Karpas-422 (cell line): ENCODE results near the gene FAM9B. TPM values are rescaled to one million over a fixed set of nuclear protein-coding genes. Genes with fewer than 3 reads are reported as not detected.
"Not testable (repeated sequence)": the region's sequence is repeated elsewhere in the genome, so short reads cannot be mapped to it uniquely, and the experiment has no call there.

ENCODE experiments used
- DNase-seq: peaks from one replicate; pipeline ENCODE4 v3.0.0-alpha.2; 2015
- H2AFZ ChIP-seq: fragments of 200-600 bp; sonication (generic); 2 replicates; pipeline ENCODE4 v1.6.1; 2014; ENCODE audit warnings: antibody characterized with exemption, low read length, mixed read lengths
- H3K27ac ChIP-seq: fragments of 200-600 bp; sonication (generic); 2 replicates; pipeline ENCODE4 v1.5.1; 2014; ENCODE audit warnings: mild to moderate bottlenecking, low read length, moderate library complexity
- H3K27me3 ChIP-seq: fragments of 200-600 bp; sonication (generic); 2 replicates; pipeline ENCODE4 v1.6.1; 2014; ENCODE audit warnings: low read length, mixed read lengths
- H3K36me3 ChIP-seq: fragments of 200-600 bp; sonication (generic); 2 replicates; pipeline ENCODE4 v1.6.1; 2014; ENCODE audit warnings: low read length, mixed read lengths; ENCODE audit not compliant: insufficient read depth
- H3K4me1 ChIP-seq: fragments of 200-600 bp; sonication (generic); 2 replicates; pipeline ENCODE4 v1.6.1; 2014; ENCODE audit warnings: mild to moderate bottlenecking, low read length, mixed read lengths
- H3K4me2 ChIP-seq: fragments of 200-600 bp; sonication (generic); 2 replicates; pipeline ENCODE4 v1.6.1; 2014; ENCODE audit warnings: low read length, low read depth, mild to moderate bottlenecking; ENCODE audit not compliant: poor library complexity, severe bottlenecking
- H3K4me3 ChIP-seq: fragments of 200-600 bp; sonication (generic); 2 replicates; pipeline ENCODE4 v1.5.1; 2014; ENCODE audit warnings: mild to moderate bottlenecking, antibody characterized with exemption, low read length, mixed read lengths
- H3K79me2 ChIP-seq: fragments of 200-600 bp; sonication (generic); 2 replicates; pipeline ENCODE4 v1.6.1; 2014; ENCODE audit warnings: mild to moderate bottlenecking, low read length, mixed read lengths
- H3K9ac ChIP-seq: fragments of 200-600 bp; sonication (generic); 2 replicates; pipeline ENCODE4 v1.6.0; 2014; ENCODE audit warnings: low read length
- H3K9me2 ChIP-seq: fragments of 200-600 bp; sonication (generic), shearing (Covaris generic); replicated peaks from 2 replicates; pipeline ENCODE4 v1.6.0; 2014; ENCODE audit warnings: mild to moderate bottlenecking, low read length, moderate library complexity; ENCODE audit not compliant: insufficient read depth
- H3K9me3 ChIP-seq: fragments of 300-700, 200-600 bp; sonication (generic); 2 replicates; pipeline ENCODE4 v1.6.1; 2014; ENCODE audit warnings: low read length, mixed read lengths
- H4K20me1 ChIP-seq: fragments of 200-600 bp; sonication (generic); 2 replicates; pipeline ENCODE4 v1.6.1; 2014; ENCODE audit warnings: mild to moderate bottlenecking, antibody characterized with exemption, low read length, low read depth; ENCODE audit not compliant: insufficient read depth
- total RNA-seq: library from RNA; depleted of rRNA; stranded (reverse); fragments of >200 nt; shearing (Covaris generic); gene quantifications from 2 replicates; pipeline ENCODE4 v1.2.3, GENCODE V29; 2014; ENCODE audit warnings: low replicate concordance

Gene FAM9B
- total RNA-seq, 1 experiment from 2014 or later = not detected

DNA sequence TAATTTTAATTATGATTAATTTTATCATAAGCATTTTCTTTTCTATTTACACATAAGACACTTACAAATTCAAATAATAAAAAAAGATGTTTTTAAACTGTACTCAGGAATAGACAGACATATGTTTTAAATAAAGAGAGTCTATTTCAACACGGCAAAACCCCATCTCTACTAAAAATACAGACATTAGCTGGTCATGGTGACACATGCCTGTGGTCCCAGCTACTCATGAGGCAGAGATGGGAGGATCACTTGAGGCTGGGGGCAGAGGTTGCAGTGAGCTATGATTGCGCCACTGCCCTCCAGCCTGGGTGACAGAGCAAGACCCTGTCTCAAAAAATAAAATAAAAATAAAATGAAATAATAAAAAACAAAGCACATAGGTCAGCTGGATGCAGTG, 14.8 kb downstream of the FAM9B start:
- Histone ChIP-seq H3K9me3 (no peaks in the 10 kb centered on the region), H4K20me1 (no peaks in the 10 kb centered on the region), H3K27ac (no peak overlapping the region), H3K4me3 (no peak overlapping the region), H3K27me3 (no peaks in the 10 kb centered on the region), H3K79me2 (no peaks in the 10 kb centered on the region), H2AFZ (no peak overlapping the region), H3K36me3 (no peaks in the 10 kb centered on the region), H3K9me2 (no peaks in the 10 kb centered on the region), H3K4me1 (no peaks in the 10 kb centered on the region), H3K4me2 (no peak overlapping the region), H3K9ac (no peak overlapping the region)
- no peak for DNase-seq

DNA sequence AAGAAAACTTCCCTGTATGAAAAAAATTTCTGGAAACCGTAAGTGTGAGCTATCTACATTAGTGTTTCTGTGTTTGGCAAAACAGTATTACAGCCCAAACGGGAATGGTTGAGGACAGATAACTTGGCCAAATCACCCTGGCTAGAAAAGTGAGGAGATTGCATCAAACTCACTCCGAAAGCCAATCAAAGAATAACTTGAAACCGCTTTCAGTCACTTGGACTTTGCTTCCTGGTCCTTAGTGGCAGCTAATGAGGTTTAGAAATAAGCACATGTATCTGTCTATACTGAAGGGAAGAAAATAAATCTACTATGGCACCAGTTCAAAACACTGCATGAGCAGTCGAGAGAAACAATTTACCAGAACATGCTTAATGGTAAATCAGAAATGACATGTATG, 15.6 kb downstream of the FAM9B start:
- not testable (repeated sequence) for H3K79me2 ChIP-seq, H3K4me3 ChIP-seq, H3K4me1 ChIP-seq, H3K27me3 ChIP-seq, H3K36me3 ChIP-seq, H3K27ac ChIP-seq, H2AFZ ChIP-seq, H3K9me3 ChIP-seq, H3K4me2 ChIP-seq, H4K20me1 ChIP-seq, H3K9me2 ChIP-seq, DNase-seq, H3K9ac ChIP-seq

DNA sequence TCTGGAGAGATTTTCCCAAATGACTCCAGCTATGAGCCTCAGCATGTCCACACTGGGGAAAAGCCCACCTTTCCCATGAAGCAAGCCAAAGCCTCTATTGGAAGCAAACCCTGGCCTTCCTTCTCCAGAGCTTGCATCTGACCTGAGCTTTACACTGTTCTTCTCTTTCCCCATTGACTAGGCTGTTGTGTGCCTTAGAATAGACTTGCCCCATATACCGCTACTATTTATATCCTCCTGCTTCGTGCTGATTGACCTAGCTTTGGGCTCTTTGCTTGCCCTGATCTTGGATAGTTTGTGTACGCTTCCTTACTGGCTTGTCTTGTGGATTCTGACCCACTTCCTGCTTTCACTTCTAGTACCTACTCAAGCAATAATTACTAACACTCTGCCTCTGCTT, 30.9 kb downstream of the FAM9B start:
- Histone ChIP-seq H2AFZ (no peak overlapping the region), H4K20me1 (no peaks in the 10 kb centered on the region), H3K9me3 (no peaks in the 10 kb centered on the region), H3K27me3 (no peaks in the 10 kb centered on the region), H3K9me2 (no peaks in the 10 kb centered on the region), H3K27ac (no peak overlapping the region), H3K79me2 (no peaks in the 10 kb centered on the region), H3K36me3 (no peaks in the 10 kb centered on the region), H3K4me3 (no peak overlapping the region), H3K4me2 (no peak overlapping the region), H3K9ac (no peak overlapping the region), H3K4me1 (no peaks in the 10 kb centered on the region)
- DNase-seq = no peak

DNA sequence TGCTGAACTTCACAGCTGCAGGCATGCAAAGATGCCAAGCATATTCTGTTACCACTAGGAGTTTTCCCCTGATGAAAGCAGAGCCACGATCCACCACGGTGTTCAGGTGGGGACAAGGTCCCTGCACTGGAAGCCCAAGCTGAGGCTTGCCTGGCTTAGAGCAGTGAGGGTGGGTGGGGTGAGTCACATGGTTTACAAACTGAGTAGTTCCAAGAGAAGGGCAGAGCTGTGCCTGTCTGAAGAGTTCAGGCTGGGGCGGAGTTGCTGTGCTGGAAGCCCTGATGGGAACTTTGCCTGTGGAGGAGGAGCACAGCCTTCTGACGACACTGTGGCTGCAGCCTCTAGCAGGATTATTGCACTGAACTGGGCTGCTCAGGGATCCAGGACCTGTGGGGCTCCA, 45.5 kb downstream of the FAM9B start:
- no peak for DNase-seq
- no peaks in the 10 kb centered on the region for H3K9me2 ChIP-seq
- H4K20me1 ChIP-seq = no peaks in the 10 kb centered on the region
- no peaks in the 10 kb centered on the region for H3K36me3 ChIP-seq
- H3K4me3 ChIP-seq = no peak overlapping the region
- no peaks in the 10 kb centered on the region for H3K79me2 ChIP-seq
- no peak overlapping the region for H2AFZ ChIP-seq
- H3K4me1 ChIP-seq = no peaks in the 10 kb centered on the region
- H3K4me2 ChIP-seq = no peak overlapping the region
- H3K27me3 ChIP-seq = no peaks in the 10 kb centered on the region
- H3K9ac ChIP-seq = no peak overlapping the region
- no peak overlapping the region for H3K27ac ChIP-seq
- H3K9me3 ChIP-seq = no peaks in the 10 kb centered on the region

DNA sequence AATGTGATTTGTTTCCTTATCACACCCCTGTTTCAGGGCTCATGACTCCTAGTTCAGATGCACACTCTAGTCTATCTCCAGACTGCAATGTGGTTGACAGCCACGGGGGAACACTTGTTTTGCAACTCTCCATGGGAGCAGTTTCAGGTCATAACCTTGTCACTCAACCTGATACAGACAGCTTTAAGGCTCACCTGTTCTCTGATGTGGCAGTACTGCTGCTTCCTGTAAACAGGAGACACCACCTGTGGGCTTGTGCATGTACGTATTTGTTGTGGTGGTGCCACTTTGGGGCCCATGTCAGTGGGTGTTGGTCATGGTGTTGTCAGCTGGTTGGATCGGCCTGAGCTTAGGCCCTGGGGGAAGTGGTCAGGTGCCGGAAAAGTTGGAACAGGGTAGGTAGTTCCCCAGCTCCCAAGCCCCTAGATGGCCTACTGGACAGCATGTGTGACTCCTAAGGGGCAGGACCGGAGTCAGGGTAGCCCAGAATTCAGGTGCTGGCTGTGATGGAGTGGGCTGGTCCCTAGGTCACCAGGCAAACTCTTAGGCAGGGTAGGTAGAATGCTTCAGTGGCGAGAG, 46.2 kb downstream of the FAM9B start:
- no peaks in the 10 kb centered on the region for H3K79me2 ChIP-seq
- H3K27ac ChIP-seq = no peak overlapping the region
- no peaks in the 10 kb centered on the region for H3K27me3 ChIP-seq
- H4K20me1 ChIP-seq = no peaks in the 10 kb centered on the region
- H3K9me3 ChIP-seq = no peaks in the 10 kb centered on the region
- H3K9ac ChIP-seq = no peak overlapping the region
- H3K4me1 ChIP-seq = no peaks in the 10 kb centered on the region
- no peaks in the 10 kb centered on the region for H3K36me3 ChIP-seq
- no peaks in the 10 kb centered on the region for H3K9me2 ChIP-seq
- no peak for DNase-seq
- no peak overlapping the region for H3K4me2 ChIP-seq
- H3K4me3 ChIP-seq = no peak overlapping the region
- H2AFZ ChIP-seq = no peak overlapping the region

DNA sequence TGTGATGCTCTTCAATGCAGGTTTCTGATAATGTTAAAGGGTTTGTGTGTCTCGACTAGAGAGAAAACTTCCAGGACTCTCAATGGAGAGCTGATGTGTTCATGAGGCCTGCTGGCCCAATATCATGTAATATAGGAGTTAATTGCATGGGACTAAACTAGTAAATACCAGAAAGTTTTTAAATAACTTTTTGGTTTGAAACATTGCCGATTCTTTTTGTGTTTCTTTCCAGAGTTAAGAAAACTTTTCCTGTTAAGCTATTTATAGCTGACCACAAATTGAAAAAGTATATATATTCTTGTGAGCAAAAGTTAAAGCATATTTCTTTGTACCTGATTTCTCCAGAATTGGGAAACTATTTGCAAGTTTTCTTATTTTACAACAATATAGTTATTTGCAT, 49.7 kb downstream of the FAM9B start:
- Histone ChIP-seq H3K79me2 (no peaks in the 10 kb centered on the region), H3K36me3 (no peaks in the 10 kb centered on the region), H3K4me3 (no peak overlapping the region), H3K27me3 (no peaks in the 10 kb centered on the region), H3K4me1 (no peaks in the 10 kb centered on the region), H2AFZ (no peak overlapping the region), H3K9me2 (no peaks in the 10 kb centered on the region), H3K4me2 (no peak overlapping the region), H3K27ac (no peak overlapping the region), H3K9me3 (no peaks in the 10 kb centered on the region), H3K9ac (no peak overlapping the region), H4K20me1 (no peaks in the 10 kb centered on the region)
- DNase-seq = no peak

DNA sequence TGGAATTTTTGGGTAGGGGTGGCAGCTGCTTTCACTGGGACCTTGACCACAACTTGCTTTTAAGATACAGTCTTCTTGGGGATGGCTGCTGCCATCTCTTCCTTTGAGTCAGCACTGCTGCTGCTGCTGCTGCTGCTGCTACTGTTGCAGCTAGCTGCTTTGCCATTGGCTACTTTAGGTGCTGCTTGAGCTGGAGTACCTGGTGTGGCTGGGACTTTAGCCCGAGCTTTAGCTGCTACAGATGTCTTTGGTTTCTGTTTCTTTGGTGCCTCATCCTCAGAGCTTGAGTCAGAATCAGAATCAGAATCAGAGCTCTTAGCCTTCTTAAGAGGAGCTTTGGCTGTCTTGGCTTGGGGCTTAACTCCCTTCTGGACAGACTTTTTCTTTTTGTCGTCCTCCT, 52.2 kb downstream of the FAM9B start:
- no peak overlapping the region for H3K9ac ChIP-seq
- no peaks in the 10 kb centered on the region for H3K36me3 ChIP-seq
- no peaks in the 10 kb centered on the region for H4K20me1 ChIP-seq
- no peak overlapping the region for H3K27ac ChIP-seq
- no peak for DNase-seq
- H3K4me1 ChIP-seq = no peaks in the 10 kb centered on the region
- no peaks in the 10 kb centered on the region for H3K27me3 ChIP-seq
- H3K4me3 ChIP-seq = no peak overlapping the region
- no peak overlapping the region for H2AFZ ChIP-seq
- no peaks in the 10 kb centered on the region for H3K79me2 ChIP-seq
- H3K9me2 ChIP-seq = no peaks in the 10 kb centered on the region
- no peaks in the 10 kb centered on the region for H3K9me3 ChIP-seq
- H3K4me2 ChIP-seq = no peak overlapping the region

DNA sequence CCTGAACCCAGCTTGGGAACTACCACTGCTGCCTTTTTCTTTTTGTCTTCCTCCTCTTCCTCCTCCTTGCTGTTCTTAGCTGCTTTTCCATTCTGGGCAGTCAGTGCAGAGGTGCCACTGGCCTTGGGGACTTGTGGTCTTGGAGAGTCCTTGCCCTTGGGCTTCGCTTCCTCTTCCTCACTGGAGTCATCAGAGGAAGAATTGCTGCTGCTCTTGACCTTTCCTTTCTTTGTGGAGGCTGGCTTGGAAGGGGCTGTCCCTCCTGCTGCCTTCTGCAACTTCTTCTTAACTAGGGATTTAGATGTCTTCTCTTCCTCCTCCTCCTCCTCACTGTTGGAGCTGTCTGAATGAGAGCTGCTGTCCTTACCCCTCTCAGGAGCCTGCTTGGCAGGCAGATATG, 53.2 kb downstream of the FAM9B start:
- Histone ChIP-seq H3K27me3 (no peaks in the 10 kb centered on the region), H3K9me2 (no peaks in the 10 kb centered on the region), H3K9me3 (no peaks in the 10 kb centered on the region), H2AFZ (no peak overlapping the region), H4K20me1 (no peaks in the 10 kb centered on the region), H3K4me3 (no peak overlapping the region), H3K4me2 (no peak overlapping the region), H3K9ac (no peak overlapping the region), H3K79me2 (no peaks in the 10 kb centered on the region), H3K27ac (no peak overlapping the region), H3K4me1 (no peaks in the 10 kb centered on the region), H3K36me3 (no peaks in the 10 kb centered on the region)
- no peak for DNase-seq
